HG02981 (cell line): Measurements from ENCODE around the gene OR2W1.

Experiments
- ATAC-seq: cut with Tn5 transposase; IDR thresholded peaks from one replicate; pipeline ENCODE4 v1.9.1; 2021; ENCODE audit warnings: mild to moderate bottlenecking, moderate library complexity; ENCODE audit not compliant: unreplicated experiment

OR2W1 gene, protein sequence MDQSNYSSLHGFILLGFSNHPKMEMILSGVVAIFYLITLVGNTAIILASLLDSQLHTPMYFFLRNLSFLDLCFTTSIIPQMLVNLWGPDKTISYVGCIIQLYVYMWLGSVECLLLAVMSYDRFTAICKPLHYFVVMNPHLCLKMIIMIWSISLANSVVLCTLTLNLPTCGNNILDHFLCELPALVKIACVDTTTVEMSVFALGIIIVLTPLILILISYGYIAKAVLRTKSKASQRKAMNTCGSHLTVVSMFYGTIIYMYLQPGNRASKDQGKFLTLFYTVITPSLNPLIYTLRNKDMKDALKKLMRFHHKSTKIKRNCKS

DNA sequence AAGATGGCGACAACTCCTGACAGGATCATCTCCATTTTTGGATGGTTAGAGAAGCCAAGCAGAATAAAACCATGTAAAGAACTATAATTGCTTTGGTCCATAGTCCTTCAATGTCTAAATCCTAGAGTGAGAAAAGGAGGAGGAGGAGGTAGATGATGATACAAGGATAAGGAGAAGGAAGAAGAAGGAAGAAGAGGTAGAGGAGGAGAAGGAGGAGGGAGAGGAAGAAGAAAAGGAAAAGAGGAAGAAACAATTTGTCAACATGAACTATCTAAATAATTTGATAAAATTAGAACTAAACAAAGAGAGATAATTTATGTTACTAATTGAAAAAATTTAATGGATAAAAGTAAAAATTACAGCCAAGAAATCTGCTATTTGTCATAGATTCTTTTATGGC, at the start of gene OR2W1:
OR2W1 (minus strand) TSS at position 101 of the 400 bp plus-strand sequence; CDS start at position 101, 0 bp downstream.
- no peak for ATAC-seq

DNA sequence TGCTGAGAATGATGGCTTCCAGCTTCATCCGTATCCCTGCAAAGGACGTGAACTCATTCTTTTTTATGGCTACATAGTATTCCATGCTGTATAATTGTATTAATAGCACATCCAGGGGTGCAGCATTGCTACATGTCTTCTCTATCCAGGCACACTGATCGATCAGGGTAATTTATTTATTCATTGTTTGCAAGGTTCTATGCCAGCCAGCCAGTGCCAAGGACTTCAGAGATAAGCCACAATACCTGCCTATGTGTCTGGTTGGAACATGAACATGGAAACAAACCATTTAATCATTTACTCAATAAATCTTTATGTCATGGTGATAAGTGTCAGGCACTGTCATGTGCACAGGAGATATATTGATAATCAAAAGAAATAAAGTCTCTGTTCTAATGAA, 48.0 kb upstream of the OR2W1 start:
- no peak for ATAC-seq

DNA sequence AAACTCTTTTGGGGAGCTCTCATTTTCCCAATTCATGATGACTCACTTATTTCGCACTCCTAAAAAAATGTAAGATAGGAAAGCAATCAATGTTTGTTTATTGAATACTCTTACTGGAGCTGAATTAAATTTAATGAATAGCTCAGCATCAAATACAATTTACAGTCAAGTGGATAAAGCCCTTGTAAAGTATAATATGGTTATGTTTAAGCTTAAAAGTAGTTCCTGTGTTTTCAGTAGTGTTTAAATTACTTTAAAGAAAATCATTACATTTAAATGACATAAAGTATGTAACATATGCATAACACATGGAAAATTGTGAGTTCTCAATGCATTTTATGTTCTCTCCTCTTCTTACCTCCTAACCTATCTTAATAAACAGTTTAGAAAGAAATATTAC, 42.2 kb upstream of the OR2W1 start, which contains the start of gene OR2B3:
OR2B3 (minus strand) TSS at position 101 of the 400 bp plus-strand sequence; CDS start at position 36, 65 bp downstream.
- ATAC-seq = no peak

DNA sequence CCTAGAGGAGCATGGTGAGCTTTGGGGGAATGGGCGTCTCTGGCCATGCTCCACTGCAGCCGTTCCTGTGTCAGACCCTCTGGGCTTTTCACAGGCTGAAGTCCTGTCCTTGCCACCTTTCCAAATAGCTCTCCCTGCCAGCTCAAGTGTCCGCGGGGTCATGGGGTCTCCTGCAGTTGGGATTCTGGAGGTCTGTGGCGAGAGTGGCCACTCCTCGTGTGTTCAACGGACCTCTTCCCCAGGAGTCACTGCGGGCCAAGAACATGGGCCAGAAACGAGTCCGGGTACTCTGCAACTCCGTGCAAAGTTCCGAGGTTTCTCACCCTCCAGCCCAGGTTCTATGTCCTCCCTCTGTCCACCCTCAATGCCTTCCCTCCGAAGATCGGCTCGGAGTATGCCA, 37.5 kb upstream of the OR2W1 start:
- no peak for ATAC-seq

DNA sequence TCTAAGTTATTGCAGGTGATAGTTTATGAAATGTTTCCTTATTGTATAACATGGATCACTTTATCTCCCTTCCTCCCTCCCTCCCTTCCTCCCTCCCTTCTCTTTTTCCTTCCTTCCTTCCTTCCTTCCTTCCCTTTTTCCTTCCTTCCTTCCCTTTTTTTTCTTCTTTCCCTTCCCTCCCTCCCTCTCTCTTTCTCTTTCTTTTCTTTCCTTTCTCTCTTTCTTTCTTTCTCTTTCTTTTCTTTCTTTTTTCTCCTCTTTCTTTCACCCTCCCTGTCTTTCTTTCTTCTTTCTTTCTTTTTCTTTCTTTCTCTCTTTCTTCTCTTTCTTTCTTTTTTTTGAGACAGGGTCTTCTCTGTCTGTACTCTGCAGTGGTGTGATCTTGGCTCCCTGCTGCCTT, 36.3 kb upstream of the OR2W1 start:
- no peak for ATAC-seq

DNA sequence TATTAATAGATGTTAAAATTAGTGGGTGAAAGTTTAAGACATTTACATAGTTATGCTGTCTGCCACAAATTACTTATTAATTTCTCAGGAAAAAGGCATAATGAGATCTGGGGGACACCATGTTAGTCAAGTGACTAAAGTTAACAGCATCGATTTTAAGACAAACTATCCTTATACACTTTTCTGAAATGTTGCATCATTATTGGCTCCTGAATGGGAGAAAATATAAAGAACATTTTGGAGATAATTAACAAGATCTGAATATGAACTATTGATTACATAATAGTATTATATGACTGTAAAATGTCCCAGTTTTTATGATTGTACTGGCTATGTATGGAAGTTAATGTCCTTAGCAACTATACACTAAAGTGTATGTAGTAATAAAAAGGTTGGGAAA, 34.2 kb upstream of the OR2W1 start:
- ATAC-seq = no peak

DNA sequence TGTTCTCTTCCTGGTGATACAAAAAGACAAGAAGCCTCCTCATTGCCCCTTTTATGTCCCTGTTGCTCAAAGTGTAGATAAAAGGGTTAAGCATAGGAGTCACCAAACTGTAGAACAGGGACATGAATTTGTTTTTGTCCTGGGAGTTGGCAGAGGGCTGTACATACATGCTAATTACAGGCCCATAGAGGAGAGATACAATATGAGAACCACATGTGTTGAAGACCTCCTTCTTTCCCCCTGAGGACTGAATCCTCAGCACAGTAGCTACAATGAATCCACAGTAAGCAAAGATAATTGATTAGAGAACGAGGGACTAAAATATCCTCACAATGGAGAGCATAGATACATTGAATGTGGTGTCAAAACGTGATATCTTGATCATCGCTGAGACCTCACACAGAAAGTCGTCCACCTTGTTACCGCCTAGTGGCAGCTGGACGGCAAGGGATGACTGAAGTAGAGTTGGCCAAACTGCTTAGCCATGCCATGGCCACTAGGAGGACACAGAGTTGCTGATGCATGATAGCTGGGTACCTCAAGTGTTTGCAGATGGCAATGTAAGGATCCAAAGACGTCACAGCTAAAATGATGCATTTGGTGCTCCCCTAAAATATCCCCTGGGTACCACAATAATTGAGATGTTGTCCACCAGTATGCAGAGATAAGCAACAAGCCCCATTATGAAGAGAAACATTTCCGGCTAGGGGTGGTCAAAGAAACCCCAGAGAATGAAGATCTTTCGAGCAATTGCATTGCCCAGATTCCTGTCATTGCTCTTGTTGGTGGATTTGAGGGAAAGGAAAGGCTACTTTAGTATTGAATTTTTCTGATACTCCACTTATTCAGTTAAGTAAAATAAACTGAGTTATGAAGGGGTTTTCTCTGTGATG, 27.1 kb upstream of the OR2W1 start:
- ATAC-seq = no peak

DNA sequence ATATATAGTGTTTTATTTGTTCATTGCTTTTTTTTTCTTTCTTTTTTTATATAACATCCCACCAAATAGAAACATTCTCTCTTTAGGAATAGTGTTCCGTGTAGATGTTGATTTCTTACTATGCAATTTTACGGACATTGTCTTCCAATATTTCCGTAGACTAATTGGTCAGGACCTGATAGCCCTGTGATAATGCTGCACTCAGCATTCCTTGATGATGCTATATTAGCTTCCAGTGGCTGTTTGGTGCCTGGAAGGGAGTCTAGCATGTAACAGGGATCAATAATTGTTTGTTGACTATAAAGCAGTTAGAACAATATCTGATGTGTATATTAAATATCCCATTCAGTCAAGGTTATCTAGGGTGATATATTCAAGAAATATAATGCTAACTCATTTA, 6.7 kb upstream of the OR2W1 start:
- no peak for ATAC-seq

DNA sequence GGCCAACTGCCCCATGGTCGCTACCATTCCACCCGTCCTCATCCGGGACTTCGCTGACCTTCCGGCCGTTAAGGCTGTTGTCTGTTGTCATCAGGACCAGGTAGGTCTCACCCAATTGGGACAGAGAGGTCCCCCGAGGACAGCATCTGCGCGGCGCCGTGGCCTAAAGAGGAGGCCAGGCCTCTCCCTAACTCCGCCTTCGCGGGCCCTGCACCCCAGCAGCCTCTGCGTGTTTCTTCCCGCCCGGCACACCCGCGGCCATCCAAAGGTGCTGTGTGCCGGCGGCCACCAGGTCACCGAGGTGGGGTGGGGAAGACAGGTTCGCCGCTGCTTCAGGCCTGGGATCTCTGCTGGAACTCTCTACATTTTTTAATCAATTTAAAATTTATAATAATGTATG, 9.0 kb downstream of the OR2W1 start:
- no peak for ATAC-seq

DNA sequence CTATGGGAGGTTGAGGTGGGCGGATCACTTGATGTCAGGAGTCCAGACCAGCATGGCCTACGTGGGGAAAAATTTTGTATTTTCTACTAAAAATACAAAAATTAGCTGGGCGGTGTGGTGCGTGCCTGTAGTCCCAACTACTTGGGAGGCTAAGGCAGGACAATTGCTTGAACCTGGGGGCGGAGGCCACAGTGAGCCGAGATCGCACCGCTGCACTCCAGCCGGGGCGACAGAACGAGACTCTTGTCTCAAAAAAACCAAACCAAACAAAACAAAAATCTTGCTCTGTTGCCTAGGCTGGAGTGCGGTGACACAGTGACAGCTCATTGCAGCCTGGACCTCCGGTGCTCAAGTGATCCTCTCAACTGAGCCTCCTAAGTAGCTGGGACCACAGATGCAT, 16.2 kb downstream of the OR2W1 start:
- ATAC-seq = no peak

DNA sequence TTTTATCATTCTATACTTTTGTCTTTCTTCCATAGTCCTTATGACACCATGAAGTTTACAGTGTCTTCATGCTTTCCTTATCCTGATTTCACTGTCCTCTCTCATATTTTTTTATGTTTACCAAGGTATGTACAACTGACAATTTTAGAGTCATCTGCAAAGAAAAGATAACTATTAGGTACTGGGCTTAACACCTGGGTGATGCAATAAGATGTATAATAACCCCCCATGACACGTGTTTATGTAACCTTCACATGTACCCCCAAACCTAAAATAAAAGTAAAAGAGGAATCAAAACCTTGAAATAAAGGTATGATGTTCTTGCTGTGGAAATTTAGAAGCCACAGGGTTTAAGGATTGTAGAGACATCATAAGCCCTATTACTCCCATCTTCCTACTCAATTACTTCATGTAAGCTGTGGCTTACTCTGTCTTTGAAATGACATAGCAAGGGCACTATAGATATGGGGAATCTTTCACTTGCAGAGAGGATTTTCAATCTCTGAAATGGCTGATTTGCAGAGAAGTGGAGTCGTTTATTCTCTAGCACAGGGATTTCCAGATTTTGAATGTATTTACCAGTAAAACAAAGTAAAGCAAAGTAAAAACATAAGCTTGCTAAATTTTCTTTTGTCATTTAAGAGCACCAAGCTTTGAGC, 18.9 kb downstream of the OR2W1 start:
- ATAC-seq = no peak

DNA sequence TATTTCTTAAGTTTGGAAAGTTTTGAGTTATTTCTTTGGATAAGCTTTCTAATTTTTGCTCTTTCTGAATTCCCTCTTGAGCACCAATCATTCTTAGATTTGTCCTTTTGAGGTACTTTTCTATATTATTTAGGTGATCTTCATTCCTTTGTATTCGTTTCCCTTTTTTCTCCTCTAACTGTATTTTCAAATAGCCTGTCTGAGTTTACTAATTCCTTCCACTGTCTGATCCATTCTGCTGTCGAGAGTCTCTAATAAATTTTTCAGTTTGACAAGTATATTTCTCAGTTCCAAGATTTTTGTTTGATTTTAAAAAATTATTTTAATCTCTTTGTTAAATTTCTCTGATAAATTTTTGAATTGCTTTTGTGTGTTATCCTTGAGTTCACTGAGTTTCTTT, 23.5 kb downstream of the OR2W1 start:
- no peak for ATAC-seq

DNA sequence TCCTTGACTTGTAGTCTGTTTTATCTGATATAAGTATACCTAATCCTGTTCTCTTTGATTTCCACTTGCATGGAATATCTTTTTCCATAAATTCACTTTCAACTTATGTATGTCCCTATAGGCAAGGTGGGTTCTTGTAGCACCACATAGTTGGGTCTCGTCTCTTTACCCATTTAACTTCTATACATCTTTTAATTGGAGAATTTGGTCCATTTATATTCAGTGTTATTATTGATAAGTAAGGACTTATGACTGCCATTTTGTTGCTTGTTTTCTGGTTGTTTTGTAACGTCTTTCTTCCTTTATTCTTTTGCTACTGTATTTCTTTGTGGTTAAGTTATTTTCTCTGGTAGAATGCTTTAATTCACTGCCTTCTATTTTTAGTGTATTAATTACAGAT, 25.3 kb downstream of the OR2W1 start:
- ATAC-seq = no peak

DNA sequence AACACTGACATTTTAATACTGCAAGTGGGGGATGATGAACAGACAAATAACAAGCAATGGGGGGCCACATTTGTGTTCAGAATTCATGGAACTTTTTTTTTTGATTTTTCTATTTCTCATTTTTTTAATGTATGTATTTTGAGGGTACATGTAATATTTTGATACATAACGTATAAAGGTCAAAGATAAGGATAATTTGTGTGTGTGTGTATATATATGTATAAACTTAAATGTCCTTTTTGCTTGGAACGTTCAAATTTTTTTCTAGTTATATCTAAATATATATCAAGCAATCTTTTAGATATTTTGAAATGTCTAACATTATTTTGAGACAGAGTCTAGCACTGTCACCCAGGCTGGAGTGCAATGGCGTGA, 27.6 kb downstream of the OR2W1 start:
- no peak for ATAC-seq

DNA sequence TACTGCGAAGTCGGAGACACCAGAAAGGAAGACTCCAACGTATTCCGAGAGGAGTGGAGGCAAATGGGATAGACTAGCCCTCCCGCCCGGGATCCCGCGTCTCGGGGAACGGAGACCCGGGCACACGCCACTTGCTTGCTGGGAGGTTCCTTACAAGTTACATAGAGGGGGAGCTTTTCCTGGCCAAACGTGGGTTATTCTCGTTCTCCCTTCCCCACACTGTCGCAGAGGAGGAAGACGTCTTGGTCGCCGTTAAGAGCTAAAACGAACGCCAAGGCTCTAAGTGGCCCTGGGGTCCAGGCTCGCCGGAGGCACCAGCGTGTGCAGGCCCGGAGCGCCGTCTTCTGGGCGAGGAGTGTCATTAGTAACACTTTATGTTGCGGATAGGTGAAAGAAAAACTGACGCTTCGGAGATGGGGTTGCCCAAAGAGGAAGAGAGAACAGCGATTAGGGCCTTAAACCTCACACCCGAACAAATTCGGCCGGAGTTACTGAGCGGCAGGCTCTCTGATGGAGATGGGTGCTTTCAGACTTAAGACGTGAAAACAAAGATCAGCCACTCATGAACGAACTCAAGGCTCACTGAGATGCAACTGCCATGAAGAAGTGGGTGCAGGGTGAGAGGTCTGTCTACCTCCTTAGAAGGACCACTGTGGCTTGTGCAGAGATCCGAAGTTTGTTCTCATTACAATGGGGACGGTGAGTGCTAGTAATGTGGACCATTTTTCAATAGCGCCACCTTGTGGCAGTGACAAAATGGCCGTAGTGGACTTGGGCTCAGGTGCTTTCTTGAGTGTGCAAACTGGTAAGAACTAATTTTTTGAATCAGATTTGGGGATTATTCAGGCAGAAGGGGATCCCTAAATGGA, 28.2 kb downstream of the OR2W1 start:
- ATAC-seq = peak; percentile 77

DNA sequence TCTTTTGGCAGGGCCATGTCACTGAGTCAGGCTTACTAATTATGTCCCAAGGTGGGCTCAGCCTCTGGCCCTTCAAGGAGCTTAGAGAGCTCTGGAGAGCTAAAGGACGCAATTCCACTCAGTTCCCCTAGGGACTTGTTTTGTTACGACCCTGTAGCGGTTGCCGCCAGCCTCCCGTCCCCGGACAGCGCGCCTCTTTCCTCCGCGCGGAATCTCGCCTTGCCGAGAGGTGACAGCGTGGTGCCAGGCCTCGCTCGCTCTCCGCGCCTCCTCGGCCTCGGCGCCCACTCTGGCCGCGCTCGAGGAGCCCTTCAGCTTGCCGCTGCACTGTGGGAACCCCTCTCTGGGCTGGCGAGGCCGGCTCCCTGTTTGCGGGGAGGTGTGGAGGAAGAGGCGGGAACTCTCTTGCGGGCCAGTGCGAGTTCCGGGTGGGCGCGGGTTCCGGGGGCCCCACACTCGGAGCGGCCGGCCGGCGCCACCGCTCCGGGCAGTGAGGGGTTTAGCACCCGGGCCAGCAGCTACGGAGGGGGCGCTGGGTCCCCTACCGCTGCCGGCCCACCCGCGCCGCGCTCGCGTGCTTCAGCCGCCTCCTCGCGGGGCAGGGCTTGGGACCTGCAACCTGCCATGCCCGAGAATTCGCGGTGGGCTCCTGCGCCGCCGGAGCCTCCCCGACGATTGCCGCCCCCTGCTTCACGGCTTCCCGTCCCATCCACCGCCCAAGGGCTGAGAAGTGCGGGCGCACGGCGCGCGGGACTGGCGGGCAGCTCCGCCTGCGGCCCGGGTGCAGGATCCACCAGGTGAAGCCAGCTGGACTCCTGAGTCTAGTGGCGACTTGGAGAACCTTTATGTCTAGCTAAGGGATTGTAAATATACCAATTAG, 30.0 kb downstream of the OR2W1 start:
- ATAC-seq = no peak

DNA sequence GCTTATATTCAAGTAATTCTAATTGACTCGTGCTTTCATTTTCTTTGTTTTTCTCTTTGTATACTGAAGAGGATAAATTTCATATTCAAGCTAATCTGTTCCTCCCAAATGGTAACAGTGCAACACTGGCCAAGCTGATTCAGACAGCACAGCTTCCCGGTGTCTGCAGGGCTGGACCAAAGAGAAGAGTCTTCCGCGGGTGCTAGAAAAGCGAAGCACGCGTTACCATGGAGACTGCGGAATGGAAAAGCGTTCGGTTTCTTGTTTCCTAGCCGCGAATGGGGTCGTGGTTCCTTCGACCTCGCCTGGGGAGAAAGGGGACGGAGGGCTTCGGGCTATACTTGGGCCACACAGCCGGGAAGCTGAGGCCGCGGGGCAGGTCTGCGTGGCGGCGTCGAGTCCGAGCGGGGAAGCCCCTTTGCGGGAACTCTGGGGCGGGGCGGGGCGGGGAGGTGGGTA, 33.7 kb downstream of the OR2W1 start:
- no peak for ATAC-seq

DNA sequence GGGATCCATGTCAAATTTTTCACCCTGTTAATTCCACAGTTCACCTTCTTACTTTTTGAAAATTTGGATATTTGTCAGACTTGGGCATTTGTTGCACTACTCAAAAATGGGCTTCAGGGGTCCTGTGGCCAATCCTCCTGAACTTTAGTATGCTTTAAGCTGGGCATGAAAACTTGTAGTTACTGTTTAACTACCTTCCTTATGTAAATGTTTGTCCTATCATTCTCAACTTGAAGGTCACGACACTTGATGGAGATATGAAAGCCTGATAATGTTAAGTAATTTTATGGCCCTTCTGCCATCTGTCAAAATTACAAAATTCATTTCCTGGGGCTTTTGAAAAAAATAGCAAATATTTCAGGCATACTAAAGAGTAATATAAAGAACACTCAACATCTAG, 35.6 kb downstream of the OR2W1 start:
- ATAC-seq = no peak

DNA sequence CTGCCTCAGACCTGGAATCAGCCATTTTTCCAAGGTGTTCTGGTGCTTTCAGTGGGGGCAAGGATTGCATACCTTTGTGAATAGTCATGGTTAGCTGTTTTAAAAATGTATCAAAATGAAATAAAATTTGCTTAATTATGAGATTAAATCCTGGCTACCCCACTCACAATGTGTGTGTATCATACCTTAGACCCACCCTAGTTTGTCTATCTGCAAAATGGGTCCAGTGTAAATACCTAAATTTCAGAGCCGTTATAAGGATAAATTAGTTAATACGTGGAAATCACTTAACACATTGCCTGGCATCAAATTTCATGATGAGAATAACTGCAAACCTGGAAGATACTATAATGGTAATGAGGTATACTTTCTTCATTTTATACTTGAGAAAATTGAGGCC, 36.9 kb downstream of the OR2W1 start:
- ATAC-seq = no peak
